ENCODE data around the gene NFASC.

DNA sequence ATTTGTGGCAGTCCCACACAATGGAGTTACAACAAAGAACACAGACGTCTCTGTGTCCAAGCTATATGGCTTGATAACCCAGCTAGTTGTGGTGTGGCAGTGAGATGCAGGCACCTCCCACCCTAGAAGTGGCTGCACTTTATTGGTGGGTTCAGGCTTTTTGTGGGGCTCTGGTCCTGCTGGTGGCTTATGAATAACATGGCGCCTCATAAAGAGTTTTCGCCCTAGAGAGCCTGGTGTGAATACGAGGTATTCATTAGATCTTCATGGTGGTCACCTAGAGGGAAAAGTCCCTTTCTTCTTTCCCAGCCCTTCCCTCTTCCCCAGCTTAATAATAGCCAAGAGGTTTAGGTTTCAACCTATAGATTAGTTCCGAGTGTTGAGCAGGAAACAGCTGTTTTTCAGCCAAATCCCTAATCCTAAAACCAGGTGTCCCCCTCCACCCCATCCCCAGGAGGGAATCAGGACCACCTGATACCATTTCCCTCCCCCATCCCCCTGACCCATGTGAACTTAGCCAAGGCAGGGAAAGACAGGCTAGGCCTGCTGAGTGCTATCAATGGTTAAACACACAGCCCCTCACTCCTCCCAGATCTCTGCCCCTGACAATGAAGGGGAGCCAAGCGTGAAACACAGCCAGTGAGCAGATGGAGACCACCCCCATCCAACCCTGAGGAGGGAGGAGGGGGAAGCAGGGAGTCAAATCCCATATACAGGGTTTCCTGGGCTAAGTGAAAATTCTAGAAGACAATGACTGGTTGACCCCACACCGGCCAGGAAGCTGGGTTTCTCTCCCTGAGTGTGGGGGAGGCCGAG, 58.2 kb downstream of the NFASC start:
- TF ChIP-seq POLR2A (IDR thresholded peaks at IDR 0.05) (no peak), CTCF (IDR thresholded peaks at IDR 0.05) (no peak)
